ENCODE data around the gene ABCA1. TPM values are rescaled to one million over a fixed set of nuclear protein-coding genes. Genes with fewer than 3 reads are reported as not detected.

Gene ABCA1
- total and polyA plus RNA-seq, 2 of the 4 experiments (the other 2 are of a cell fraction) = 5.8 to 52.2 TPM

DNA sequence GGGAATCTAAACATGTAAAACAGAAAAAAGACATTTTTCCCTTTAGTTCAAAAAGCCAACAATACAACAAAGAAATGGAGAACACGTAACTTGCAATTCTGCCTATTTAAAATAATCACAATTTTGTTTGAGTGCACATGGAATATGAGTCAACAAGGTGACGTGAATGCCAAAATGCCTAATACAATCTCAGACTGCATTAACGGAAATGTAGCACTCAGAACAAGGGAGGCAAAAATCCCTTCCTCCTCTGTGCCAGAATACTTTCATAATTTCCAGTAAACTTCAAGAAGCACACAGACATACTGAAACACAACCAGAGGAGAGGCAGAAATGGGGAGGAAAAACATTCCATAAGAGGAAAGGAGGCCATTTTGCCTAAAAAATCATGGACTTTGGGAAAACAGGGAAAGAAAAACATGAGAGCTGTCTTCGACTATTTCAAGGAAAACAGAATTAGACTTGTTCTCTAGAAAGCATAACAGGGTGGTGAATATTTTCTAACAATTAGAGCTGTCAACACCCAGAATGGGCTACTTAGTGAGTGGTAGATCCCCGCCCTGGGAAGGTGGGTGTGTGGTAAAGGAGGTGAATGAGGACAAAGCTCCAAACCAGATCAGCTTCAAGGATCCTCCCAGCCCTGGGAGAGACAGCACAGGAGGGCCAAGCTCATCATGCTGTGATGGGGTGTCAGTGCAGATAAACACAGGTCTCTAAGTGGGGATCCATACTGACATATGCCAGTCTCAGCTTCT, 48.2 kb downstream of the ABCA1 start (continued):
- TF ChIP-seq ELK1 (IDR thresholded peaks at IDR 0.05; ENCODE audit: borderline replicate concordance, low read depth, low read length) = no peak

DNA sequence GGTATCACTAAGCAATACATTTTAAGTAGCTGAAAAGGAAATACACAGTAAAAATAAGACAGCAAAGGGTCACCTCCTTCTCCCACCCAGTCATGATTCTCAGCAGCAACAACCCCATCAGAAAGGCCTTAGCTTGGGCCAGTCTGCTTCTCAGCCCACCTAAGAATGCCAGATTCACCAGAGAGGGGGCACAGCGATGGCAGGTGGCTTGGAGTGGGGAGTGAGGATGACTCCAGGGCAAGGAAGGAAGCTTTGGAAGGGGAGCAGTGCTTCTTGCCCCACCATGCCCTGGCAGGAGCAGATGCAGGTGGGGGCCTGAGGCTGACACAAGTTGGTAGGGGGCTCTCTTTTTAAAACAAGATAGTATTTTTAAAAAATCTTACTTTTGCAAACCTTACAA, 51.4 kb downstream of the ABCA1 start:
- Histone ChIP-seq H2BK20ac (ENCODE audit: low read depth, low read length) (no peak overlapping the region), H3K36me3 (ENCODE audit: control insufficient read depth, insufficient read depth, low read length) (peaks cover 32% of the 10 kb centered on the region), H3K79me1 (ENCODE audit: low read depth in 1 of 2, low read length in 2 of 2) (peaks cover 13 to 39% of the 10 kb centered on the region in 2 experiments; a peak in 3 of 4 replicates), H4K20me1 (ENCODE audit: insufficient read depth, low read length) (peaks cover 5% of the 10 kb centered on the region; the same call in 1 of the 2 replicates), H2AK5ac (ENCODE audit: low read depth, low read length) (no peak overlapping the region), H3K9me1 (ENCODE audit: insufficient read depth, low read length) (peaks cover 30% of the 10 kb centered on the region), H4K5ac (ENCODE audit: low read depth, low read length) (no peak overlapping the region), H3K4me1 (ENCODE audit: control insufficient read depth, insufficient read depth, low read length) (peaks cover 18% of the 10 kb centered on the region), H3K9ac (ENCODE audit: low read depth, low read length) (no peak overlapping the region), H2BK5ac (ENCODE audit: low read depth, low read length, poor library complexity, severe bottlenecking) (no peak overlapping the region), H3K14ac (replicated peaks; ENCODE audit: low read depth, low read length) (no peak overlapping the region), H3K4me3 (ENCODE audit: insufficient read depth, low read depth, low read length) (no peak overlapping the region), H3K4ac (ENCODE audit: low read depth, low read length) (no peak overlapping the region), H2BK15ac (ENCODE audit: low read depth, low read length) (no peak overlapping the region), H3K9me3 (ENCODE audit: control insufficient read depth, insufficient read depth, low read length) (no peaks in the 10 kb centered on the region), H2BK120ac (ENCODE audit: low read depth, low read length) (no peak overlapping the region), H3K23ac (ENCODE audit: low read depth, low read length) (no peak overlapping the region), H2AFZ (replicated peaks; ENCODE audit: low read length, poor library complexity) (no peak overlapping the region), H3K4me2 (ENCODE audit: low read depth, low read length) (no peak overlapping the region), H3K27me3 (ENCODE audit: control insufficient read depth, insufficient read depth, low read length) (no peaks in the 10 kb centered on the region), H2AK9ac (replicated peaks; ENCODE audit: low read depth, low read length, poor library complexity) (no peak overlapping the region), H3K18ac (ENCODE audit: low read depth, low read length) (no peak overlapping the region), H3K56ac (ENCODE audit: extremely low read depth, insufficient read depth, low read length) (no peak overlapping the region), H4K91ac (ENCODE audit: insufficient read depth, low read depth, low read length) (no peak overlapping the region), H4K8ac (ENCODE audit: low read depth in 2 of 2, low read length in 2 of 2) (no peak overlapping the region), H3K27ac (ENCODE audit: insufficient read depth, low read length) (no peak overlapping the region)
- no peak for TF ChIP-seq MAFK (IDR thresholded peaks at IDR 0.05; ENCODE audit: low read depth, low read length)
- TF ChIP-seq BHLHE40 (IDR thresholded peaks at IDR 0.05; ENCODE audit: low read depth, low read length) = no peak
- no CpG with 5 or more reads among the region's 1 CpG for WGBS, 2 experiments (ENCODE audit: extremely low coverage in 2 of 2, insufficient read length in 1 of 2)
- ChIA-PET CTCF (interaction anchor here (1.0 kb wide), 1 partner anchor 51 kb away, joined by 3 read pairs; no protein-coding TSS in a partner anchor), POLR2A (ENCODE audit: unreplicated experiment) (no interaction called here)
- no peak for ATAC-seq (ENCODE audit: low read depth)
- dilution Hi-C loops (cut with HindIII; ENCODE audit: low sequenced_read_pairs, unreplicated experiment) = no loop called here
- in situ Hi-C loops (cut with MboI; ENCODE audit: low sequenced_read_pairs) = no loop called here
- BruUV-seq (replicated peaks) = no TSS peak
- intact Hi-C loops (cut with micrococcal nuclease) = no loop called here
- DNase-seq = no peak
